ENCODE measurements around the gene E2F2. TPM values are rescaled to one million over a fixed set of nuclear protein-coding genes. Genes with fewer than 3 reads are reported as not detected.

Gene E2F2
- total RNA-seq, 1 experiment from 2014 or later: 5.1 TPM

DNA sequence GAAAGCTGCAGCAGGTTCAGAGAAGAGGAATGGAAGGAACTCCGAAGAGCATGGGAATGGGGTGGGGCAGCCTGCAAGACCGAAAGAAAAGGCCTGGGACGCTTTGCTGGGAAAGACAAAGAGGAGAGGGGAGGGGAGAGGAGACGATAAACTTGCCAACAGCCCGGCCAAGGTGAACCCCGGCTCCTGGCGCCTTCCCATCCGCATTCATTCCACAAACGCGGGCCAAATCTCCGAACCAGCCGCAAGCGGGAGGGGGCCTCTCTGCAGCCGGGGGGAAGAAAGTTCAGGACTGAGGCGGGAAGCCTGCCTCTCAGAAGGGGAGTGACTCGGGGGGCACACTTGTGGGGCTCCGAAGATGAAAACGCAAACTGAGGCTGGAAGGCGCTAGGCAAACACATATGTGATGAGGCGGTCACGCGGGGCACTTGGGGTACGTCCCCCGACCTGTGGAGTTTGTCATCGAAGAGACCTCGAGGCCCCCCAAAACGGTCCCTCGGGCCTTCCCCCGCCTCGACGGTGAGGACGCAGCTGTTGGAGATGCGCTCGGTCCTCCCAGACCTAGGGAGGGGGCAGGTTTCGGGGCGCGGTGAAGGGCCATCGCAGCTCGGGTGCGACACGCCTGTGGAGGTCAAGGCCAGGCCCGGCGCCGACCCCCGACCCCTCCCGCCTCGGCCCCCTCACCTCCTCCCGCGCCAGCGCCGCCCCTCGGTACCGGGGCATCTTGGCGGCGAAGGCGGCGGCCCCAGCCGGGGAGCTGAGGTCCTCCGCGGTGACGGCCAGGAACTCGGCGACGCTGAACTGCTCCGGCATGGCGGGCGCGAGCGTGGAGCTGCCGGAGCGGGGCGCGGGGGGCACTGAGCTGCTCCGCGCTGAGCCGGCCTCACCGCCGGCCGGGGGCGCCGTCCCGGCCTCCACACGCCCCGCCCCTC is 47.4 kb downstream of the E2F2 start, which contains the start of gene ASAP3:
TSS of gene ASAP3 (minus strand) at position 859 of the 932 bp plus-strand sequence. CDS start at position 813, 46 bp downstream.
- Histone ChIP-seq H4K91ac (ENCODE audit: insufficient read length, low read depth, low read length) (no peak within 1 kb of the TSS), H2AK5ac (ENCODE audit: insufficient read length, low read length) (no peak within 1 kb of the TSS), H3K4ac (ENCODE audit: low read depth, low read length) (no peak within 1 kb of the TSS), H2BK15ac (ENCODE audit: low read depth, low read length) (no peak within 1 kb of the TSS), H3K23me2 (ENCODE audit: insufficient read length, low read depth, low read length, poor library complexity, severe bottlenecking) (peaks cover 13% of the 10 kb centered on the region), H3T11ph (ENCODE audit: low read length) (no peak within 1 kb of the TSS), H3K18ac (ENCODE audit: insufficient read length, low read depth, low read length) (peak within 1 kb of the TSS; percentile 86), H3K79me2 (ENCODE audit: insufficient read depth, low read length) (peaks cover 9% of the 10 kb centered on the region; the same call in 1 of the 2 replicates), H2BK12ac (ENCODE audit: insufficient read length, low read depth, low read length) (no peak within 1 kb of the TSS), H3K9ac (ENCODE audit: extremely low read depth, insufficient read length, low read length) (peak within 1 kb of the TSS; percentile 49), H3K23ac (ENCODE audit: insufficient read length, low read depth, low read length) (no peak within 1 kb of the TSS), H3K79me1 (ENCODE audit: insufficient read depth, low read depth, low read length, poor library complexity, severe bottlenecking) (no peaks in the 10 kb centered on the region), H2BK120ac (ENCODE audit: low read depth, low read length, poor library complexity, severe bottlenecking) (no peak within 1 kb of the TSS), H2AFZ (ENCODE audit: low read length) (peak within 1 kb of the TSS; percentile 17), H3K4me1 (ENCODE audit: insufficient read depth, low read length) (no peaks in the 10 kb centered on the region; the same call in 1 of the 2 replicates), H4K5ac (ENCODE audit: insufficient read length, low read depth, low read length) (no peak within 1 kb of the TSS), H3K27me3 (ENCODE audit: insufficient read depth, low read length) (no peaks in the 10 kb centered on the region), H4K20me1 (ENCODE audit: control insufficient read depth, insufficient read depth, insufficient read length) (no peaks in the 10 kb centered on the region), H3K9me3 (ENCODE audit: control insufficient read depth, low read depth, low read length) (no peaks in the 10 kb centered on the region), H3K14ac (ENCODE audit: insufficient read depth, low read length) (peak within 1 kb of the TSS; percentile 92; the same call in 1 of the 2 replicates), H2BK20ac (ENCODE audit: low read depth, low read length, poor library complexity, severe bottlenecking) (no peak within 1 kb of the TSS), H3K27ac (ENCODE audit: insufficient read length, low read depth, low read length) (no peak within 1 kb of the TSS), H3K56ac (ENCODE audit: insufficient read length, low read depth, low read length) (no peak within 1 kb of the TSS), H4K8ac (replicated peaks; ENCODE audit: insufficient read length, low read depth, low read length) (no peak within 1 kb of the TSS), H3K4me2 (ENCODE audit: insufficient read depth, insufficient read length, low read length) (peak within 1 kb of the TSS; percentile 67), H2BK5ac (ENCODE audit: insufficient read length, low read length) (no peak within 1 kb of the TSS)
- no CpG with 5 or more reads among the region's 84 CpGs for WGBS (ENCODE audit: extremely low coverage, insufficient read length, low lambda C conversion rate)
- Mint-ChIP-seq H3K27me3 (ENCODE audit: low read depth) (peaks cover 54% of the 10 kb centered on the region), H3K27ac (peak within 1 kb of the TSS; percentile 91 to 98 (median 93)), H3K4me1 (peaks cover 20 to 33% of the 10 kb centered on the region in 2 experiments), H3K36me3 (ENCODE audit: insufficient read depth in 1 of 3, low read depth in 3 of 3) (no peaks in the 10 kb centered on the region; a peak in 1 of 7 replicates), H3K4me3 (peak within 1 kb of the TSS; percentile 86 to 98), H3K9me3 (no peaks in the 10 kb centered on the region)
- DNase-seq: peak; percentile 73
- TF ChIP-seq, protein P1, sequence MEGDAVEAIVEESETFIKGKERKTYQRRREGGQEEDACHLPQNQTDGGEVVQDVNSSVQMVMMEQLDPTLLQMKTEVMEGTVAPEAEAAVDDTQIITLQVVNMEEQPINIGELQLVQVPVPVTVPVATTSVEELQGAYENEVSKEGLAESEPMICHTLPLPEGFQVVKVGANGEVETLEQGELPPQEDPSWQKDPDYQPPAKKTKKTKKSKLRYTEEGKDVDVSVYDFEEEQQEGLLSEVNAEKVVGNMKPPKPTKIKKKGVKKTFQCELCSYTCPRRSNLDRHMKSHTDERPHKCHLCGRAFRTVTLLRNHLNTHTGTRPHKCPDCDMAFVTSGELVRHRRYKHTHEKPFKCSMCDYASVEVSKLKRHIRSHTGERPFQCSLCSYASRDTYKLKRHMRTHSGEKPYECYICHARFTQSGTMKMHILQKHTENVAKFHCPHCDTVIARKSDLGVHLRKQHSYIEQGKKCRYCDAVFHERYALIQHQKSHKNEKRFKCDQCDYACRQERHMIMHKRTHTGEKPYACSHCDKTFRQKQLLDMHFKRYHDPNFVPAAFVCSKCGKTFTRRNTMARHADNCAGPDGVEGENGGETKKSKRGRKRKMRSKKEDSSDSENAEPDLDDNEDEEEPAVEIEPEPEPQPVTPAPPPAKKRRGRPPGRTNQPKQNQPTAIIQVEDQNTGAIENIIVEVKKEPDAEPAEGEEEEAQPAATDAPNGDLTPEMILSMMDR (conservative IDR thresholded peaks at IDR 0.05): peak; percentile 27; the same call in 1 of the 3 replicates
